GM12878 (cell line): Measurements from ENCODE around the gene TNNT2.

Experiments used
- MEF2A ChIP-seq: IDR thresholded peaks from 2 replicates; pipeline ENCODE4 v1.6.1; 2011; ENCODE audit warnings: low read depth, mild to moderate bottlenecking, low read length, moderate library complexity; ENCODE audit not compliant: insufficient read depth
- POLR2A ChIP-seq: IDR thresholded peaks from 2 replicates; pipeline ENCODE4 v1.6.1; 2011; ENCODE audit warnings: low read depth, mild to moderate bottlenecking, low read length
- SIN3A ChIP-seq: IDR thresholded peaks from 2 replicates; pipeline ENCODE4 v1.6.1; 2012; ENCODE audit warnings: low read depth, low read length, improper control_type of control experiment
- ZBTB33 ChIP-seq: fragments of 450-650 bp; IDR thresholded peaks from 2 replicates; pipeline ENCODE4 v1.6.1; 2017; ENCODE audit warnings: mild to moderate bottlenecking
- ZNF207 ChIP-seq: fragments of 450-650 bp; IDR thresholded peaks from 2 replicates; pipeline ENCODE4 v1.6.1; 2014; ENCODE audit warnings: antibody characterized with exemption, mild to moderate bottlenecking, borderline replicate concordance

- no peak for TF ChIP-seq MEF2A
- TF ChIP-seq SIN3A = no peak
- no peak for TF ChIP-seq ZBTB33
- TF ChIP-seq ZNF207 = no peak
- no peak for TF ChIP-seq POLR2A
Measured at GRCh38 chr1:201327687-201328240, 49.7 kb downstream of the TNNT2 start.
